GM23338 (cell line): ENCODE measurements around the gene GAB2. TPM values are rescaled to one million over a fixed set of nuclear protein-coding genes. Genes with fewer than 3 reads are reported as not detected.

Experiments
- ATAC-seq: fragments of 200-7000 bp; cut with Tn5 transposase; 3 replicates; pipeline ENCODE4 v1.9.1; 2020
- DNase-seq: peaks from one replicate; pipeline ENCODE4 v3.0.0-alpha.2; 2015; ENCODE audit warnings: low spot score
- H2AFZ ChIP-seq: fragments of 200-600 bp; sonication (generic); 2 replicates; pipeline ENCODE4 v1.8.0; 2016; ENCODE audit warnings: antibody characterized with exemption, mild to moderate bottlenecking, moderate library complexity
- H3F3A ChIP-seq: fragments of 200-600 bp; sonication (generic); replicated peaks from 2 replicates; pipeline ENCODE4 v1.8.0; 2017; ENCODE audit warnings: antibody characterized with exemption, mixed run types, low read depth
- H3K27ac ChIP-seq: fragments of 200-600 bp; sonication (generic); 2 replicates; pipeline ENCODE4 v1.6.1; 2016; ENCODE audit warnings: low read depth
- H3K27me3 ChIP-seq: fragments of 200-600 bp; sonication (generic); 2 replicates; pipeline ENCODE4 v1.8.0; 2016; ENCODE audit warnings: mild to moderate bottlenecking, mixed run types, moderate library complexity; ENCODE audit not compliant: insufficient read depth
- H3K36me3 ChIP-seq: fragments of 200-600 bp; sonication (generic); 2 replicates; pipeline ENCODE4 v1.8.0; 2016; ENCODE audit warnings: mild to moderate bottlenecking; ENCODE audit not compliant: insufficient read depth
- H3K4me1 ChIP-seq: fragments of 200-600 bp; sonication (generic); 2 replicates; pipeline ENCODE4 v1.8.0; 2016; ENCODE audit warnings: mild to moderate bottlenecking, moderate library complexity; ENCODE audit not compliant: insufficient read depth
- H3K4me2 ChIP-seq: fragments of 200-600 bp; sonication (generic); 2 replicates; pipeline ENCODE4 v1.7.1; 2017; ENCODE audit warnings: mixed run types
- H3K4me3 ChIP-seq: fragments of 200-600 bp; sonication (generic); 2 replicates; pipeline ENCODE4 v1.6.1; 2016; ENCODE audit warnings: mixed run types
- H3K79me2 ChIP-seq: fragments of 200-600 bp; sonication (generic); replicated peaks from 2 replicates; pipeline ENCODE4 v1.8.0; 2017; ENCODE audit warnings: mild to moderate bottlenecking; ENCODE audit not compliant: insufficient read depth
- H3K9me2 ChIP-seq: fragments of 200-600 bp; sonication (generic); 2 replicates; pipeline ENCODE4 v1.8.0; 2017; ENCODE audit not compliant: insufficient read depth
- H4K20me1 ChIP-seq: fragments of 200-600 bp; sonication (generic); replicated peaks from 2 replicates; pipeline ENCODE4 v1.8.0; 2017; ENCODE audit warnings: mild to moderate bottlenecking; ENCODE audit not compliant: insufficient read depth
- H3K27ac Mint-ChIP-seq: 2 replicates; pipeline ENCODE4 v1.8.0; 2020; ENCODE audit warnings: inconsistent platforms, mild to moderate bottlenecking, moderate library complexity, mixed read lengths
- H3K27me3 Mint-ChIP-seq: 3 replicates; pipeline ENCODE4 v1.8.0; 2022; ENCODE audit warnings: low read depth, mild to moderate bottlenecking, moderate library complexity, mixed read lengths, inconsistent platforms; ENCODE audit not compliant: insufficient read depth, poor library complexity
- H3K36me3 Mint-ChIP-seq: 3 replicates; pipeline ENCODE4 v1.8.0; 2021; ENCODE audit warnings: low read depth, mild to moderate bottlenecking, inconsistent platforms, moderate library complexity, mixed read lengths
- H3K4me1 Mint-ChIP-seq: 3 replicates; pipeline ENCODE4 v1.8.0; 2020; ENCODE audit warnings: mild to moderate bottlenecking, inconsistent platforms, mixed read lengths
- H3K4me3 Mint-ChIP-seq: 3 replicates; pipeline ENCODE4 v1.8.0; 2021; ENCODE audit warnings: moderate library complexity, mild to moderate bottlenecking, inconsistent platforms, mixed read lengths
- H3K9me3 Mint-ChIP-seq: 3 replicates; pipeline ENCODE4 v1.8.0; 2020; ENCODE audit warnings: moderate library complexity, mild to moderate bottlenecking, inconsistent platforms, mixed read lengths
- ZNF331 ChIP-seq: fragments of 250-450 bp; sonication (Bioruptor Pico); IDR thresholded peaks from 2 replicates; pipeline ENCODE4 v1.5.0; 2020; ENCODE audit warnings: low read depth, mild to moderate bottlenecking, moderate library complexity
- polyA plus RNA-seq: library from polyadenylated mRNA; unstranded; fragments of >200 nt; fragmentation: Nextera tagmentation; extraction: Ambion mirVana; gene quantifications from 2 replicates; pipeline ENCODE4 v1.2.1, GENCODE V29; 2016
- total RNA-seq: library from RNA; depleted of rRNA; stranded (reverse); fragments of >200 nt; shearing (Covaris generic); gene quantifications from 2 replicates; pipeline ENCODE4 v1.2.3, GENCODE V29; 2014
- TF ChIP-seq, protein P1 (sequence below), 2 experiments: fragments of 200-600 bp in 1 of 2; sonication (generic) in 1 of 2; conservative IDR thresholded peaks; 2 replicates each; pipeline versions ENCODE4 v1.5.1 to v1.6.1; 2016 to 2017; ENCODE audit warnings: antibody characterized with exemption in 2 of 2, low read depth in 2 of 2, mild to moderate bottlenecking in 2 of 2, moderate library complexity in 1 of 2

The GAB2 gene
- total and polyA plus RNA-seq, 2 experiments from 2014 or later: 2.0 to 10.8 TPM

DNA sequence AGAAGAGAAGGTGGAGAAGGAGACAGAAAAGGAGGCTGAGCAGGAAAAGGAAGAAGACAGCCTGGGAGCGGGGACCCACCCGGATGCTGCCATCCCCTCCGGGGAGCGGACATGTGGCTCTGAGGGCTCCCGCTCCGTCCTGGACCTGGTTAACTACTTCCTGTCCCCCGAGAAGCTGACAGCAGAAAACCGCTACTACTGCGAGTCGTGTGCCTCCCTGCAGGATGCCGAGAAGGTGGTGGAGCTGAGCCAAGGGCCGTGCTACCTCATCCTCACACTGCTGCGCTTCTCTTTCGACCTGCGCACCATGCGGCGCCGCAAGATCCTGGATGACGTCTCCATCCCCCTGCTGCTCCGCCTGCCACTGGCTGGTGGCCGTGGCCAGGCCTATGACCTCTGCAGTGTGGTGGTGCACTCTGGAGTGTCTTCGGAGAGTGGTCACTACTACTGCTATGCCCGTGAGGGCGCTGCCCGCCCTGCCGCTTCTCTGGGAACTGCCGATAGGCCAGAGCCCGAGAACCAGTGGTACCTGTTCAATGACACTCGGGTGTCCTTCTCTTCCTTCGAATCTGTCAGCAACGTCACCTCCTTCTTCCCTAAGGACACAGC lies 207.5 kb downstream of the GAB2 start:
- Histone ChIP-seq H3K9me2 (no peaks in the 10 kb centered on the region), H3K4me2 (no peak overlapping the region), H3F3A (no peaks in the 10 kb centered on the region), H4K20me1 (peaks cover 6% of the 10 kb centered on the region; the same call in 1 of the 2 replicates), H3K27me3 (no peaks in the 10 kb centered on the region), H3K4me1 (no peaks in the 10 kb centered on the region), H3K36me3 (no peaks in the 10 kb centered on the region), H2AFZ (no peak overlapping the region), H3K4me3 (no peak overlapping the region), H3K79me2 (no peaks in the 10 kb centered on the region), H3K27ac (no peak overlapping the region)
- Mint-ChIP-seq H3K27me3 (peaks cover 3% of the 10 kb centered on the region), H3K4me1 (no peaks in the 10 kb centered on the region), H3K4me3 (no peak overlapping the region), H3K9me3 (no peaks in the 10 kb centered on the region), H3K36me3 (peaks cover 5% of the 10 kb centered on the region; the same call in 2 of the 3 replicates), H3K27ac (no peak overlapping the region)
- ATAC-seq: no peak; the same call in 2 of the 3 replicates
- TF ChIP-seq ZNF331 (CRISPR knock-in tag): no peak
- TF ChIP-seq, protein P1, sequence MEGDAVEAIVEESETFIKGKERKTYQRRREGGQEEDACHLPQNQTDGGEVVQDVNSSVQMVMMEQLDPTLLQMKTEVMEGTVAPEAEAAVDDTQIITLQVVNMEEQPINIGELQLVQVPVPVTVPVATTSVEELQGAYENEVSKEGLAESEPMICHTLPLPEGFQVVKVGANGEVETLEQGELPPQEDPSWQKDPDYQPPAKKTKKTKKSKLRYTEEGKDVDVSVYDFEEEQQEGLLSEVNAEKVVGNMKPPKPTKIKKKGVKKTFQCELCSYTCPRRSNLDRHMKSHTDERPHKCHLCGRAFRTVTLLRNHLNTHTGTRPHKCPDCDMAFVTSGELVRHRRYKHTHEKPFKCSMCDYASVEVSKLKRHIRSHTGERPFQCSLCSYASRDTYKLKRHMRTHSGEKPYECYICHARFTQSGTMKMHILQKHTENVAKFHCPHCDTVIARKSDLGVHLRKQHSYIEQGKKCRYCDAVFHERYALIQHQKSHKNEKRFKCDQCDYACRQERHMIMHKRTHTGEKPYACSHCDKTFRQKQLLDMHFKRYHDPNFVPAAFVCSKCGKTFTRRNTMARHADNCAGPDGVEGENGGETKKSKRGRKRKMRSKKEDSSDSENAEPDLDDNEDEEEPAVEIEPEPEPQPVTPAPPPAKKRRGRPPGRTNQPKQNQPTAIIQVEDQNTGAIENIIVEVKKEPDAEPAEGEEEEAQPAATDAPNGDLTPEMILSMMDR (conservative IDR thresholded peaks at IDR 0.05; ENCODE audit: low read depth in 2 of 2): no peak
- no peak for DNase-seq

DNA sequence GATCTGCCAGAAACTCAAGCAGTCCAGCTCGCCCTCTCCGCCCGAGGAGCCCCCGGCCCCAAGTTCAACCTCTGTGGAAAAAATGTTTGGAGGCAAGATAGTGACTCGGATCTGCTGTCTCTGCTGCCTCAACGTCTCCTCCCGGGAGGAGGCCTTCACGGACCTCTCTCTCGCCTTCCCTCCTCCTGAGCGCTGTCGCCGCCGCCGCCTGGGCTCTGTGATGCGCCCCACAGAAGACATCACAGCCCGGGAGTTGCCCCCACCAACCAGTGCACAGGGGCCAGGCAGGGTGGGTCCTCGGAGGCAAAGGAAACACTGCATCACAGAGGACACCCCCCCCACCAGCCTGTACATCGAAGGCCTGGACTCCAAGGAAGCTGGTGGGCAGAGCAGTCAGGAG lies 208.1 kb downstream of the GAB2 start:
- H3K4me2 ChIP-seq: no peak overlapping the region
- H3K79me2 ChIP-seq: no peaks in the 10 kb centered on the region
- no peaks in the 10 kb centered on the region for H3K27me3 ChIP-seq
- no peak overlapping the region for H3K27ac ChIP-seq
- no peak for DNase-seq
- H3K36me3 Mint-ChIP-seq: peaks cover 5% of the 10 kb centered on the region; the same call in 2 of the 3 replicates
- H3K27ac Mint-ChIP-seq: no peak overlapping the region
- H3K4me1 Mint-ChIP-seq: no peaks in the 10 kb centered on the region
- ATAC-seq: no peak
- H3K4me3 Mint-ChIP-seq: no peak overlapping the region
- no peaks in the 10 kb centered on the region for H3K9me3 Mint-ChIP-seq
- no peaks in the 10 kb centered on the region for H3K9me2 ChIP-seq
- H3K4me3 ChIP-seq: no peak overlapping the region
- H3F3A ChIP-seq: no peaks in the 10 kb centered on the region
- peaks cover 4% of the 10 kb centered on the region; the same call in 1 of the 2 replicates for H4K20me1 ChIP-seq
- peaks cover 3% of the 10 kb centered on the region for H3K27me3 Mint-ChIP-seq
- no peaks in the 10 kb centered on the region for H3K36me3 ChIP-seq
- no peak overlapping the region for H2AFZ ChIP-seq
- TF ChIP-seq ZNF331 (CRISPR knock-in tag): no peak
- TF ChIP-seq, protein P1 (conservative IDR thresholded peaks at IDR 0.05; ENCODE audit: low read depth in 2 of 2): no peak
- no peaks in the 10 kb centered on the region for H3K4me1 ChIP-seq
